ENCODE measurements around the gene CCDC138. TPM values are rescaled to one million over a fixed set of nuclear protein-coding genes. Genes with fewer than 3 reads are reported as not detected.
"Not testable (repeated sequence)": the region's sequence is repeated elsewhere in the genome, so short reads cannot be mapped to it uniquely, and the experiment has no call there.

Gene CCDC138
- total RNA-seq (2014; rRNA removed; shearing (Covaris generic)) = 28.1 and 31.3 TPM in 2 replicates

DNA sequence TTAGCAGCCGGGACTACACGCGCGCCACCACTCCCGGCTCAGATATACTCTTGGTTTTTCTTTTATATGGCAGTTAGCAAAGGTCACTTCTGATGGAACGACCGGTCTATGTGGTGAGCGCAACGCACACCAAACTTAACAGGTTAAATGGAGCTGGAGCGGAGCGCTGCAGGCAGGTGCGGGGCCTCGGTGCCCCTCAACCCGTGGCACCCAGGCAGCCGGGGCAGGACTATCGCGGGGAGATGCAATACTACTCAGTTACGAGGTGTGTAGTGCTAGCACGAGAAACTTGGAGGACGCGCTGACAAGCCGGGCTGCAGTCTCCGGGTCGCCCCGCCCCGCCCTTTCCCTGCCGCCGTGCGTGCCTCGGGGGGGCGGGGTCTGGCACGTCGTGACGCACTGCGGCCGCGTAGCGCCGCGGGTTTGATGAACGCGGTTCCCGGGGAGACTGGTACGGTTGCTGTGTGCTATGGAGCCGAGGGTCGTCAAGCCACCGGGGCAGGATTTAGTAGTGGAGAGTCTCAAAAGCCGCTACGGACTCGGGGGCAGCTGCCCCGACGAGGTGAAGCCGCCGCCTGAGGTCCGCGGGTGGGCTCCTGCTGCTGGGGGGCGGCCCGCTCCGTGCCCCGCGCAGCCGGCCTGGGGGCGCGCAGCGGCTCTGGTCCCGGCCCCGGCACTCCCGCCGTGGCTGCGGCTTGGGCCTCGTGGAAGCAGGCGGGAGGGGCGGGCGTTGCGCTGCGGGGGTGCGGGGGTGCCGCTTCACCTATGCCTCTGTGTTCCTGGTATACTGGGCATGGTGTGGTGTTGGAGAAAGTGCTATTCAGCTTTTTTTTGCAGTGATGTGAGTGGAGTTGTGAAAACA, at the start of gene CCDC138:
TSS of gene CCDC138 (plus strand) at position 418 of the 862 bp plus-strand sequence. CDS start at position 470, 52 bp downstream.
- peak; percentile 95 for DNase-seq (ENCODE audit: low read depth)

- DNase-seq (ENCODE audit: low read depth) = not testable (repeated sequence)
Measured at GRCh38 chr2:108757973-108758372, 28.6 kb upstream of the CCDC138 start.

- not testable (repeated sequence) for DNase-seq (ENCODE audit: low read depth)
Measured at GRCh38 chr2:108762618-108763017, 24.0 kb upstream of the CCDC138 start.

DNA sequence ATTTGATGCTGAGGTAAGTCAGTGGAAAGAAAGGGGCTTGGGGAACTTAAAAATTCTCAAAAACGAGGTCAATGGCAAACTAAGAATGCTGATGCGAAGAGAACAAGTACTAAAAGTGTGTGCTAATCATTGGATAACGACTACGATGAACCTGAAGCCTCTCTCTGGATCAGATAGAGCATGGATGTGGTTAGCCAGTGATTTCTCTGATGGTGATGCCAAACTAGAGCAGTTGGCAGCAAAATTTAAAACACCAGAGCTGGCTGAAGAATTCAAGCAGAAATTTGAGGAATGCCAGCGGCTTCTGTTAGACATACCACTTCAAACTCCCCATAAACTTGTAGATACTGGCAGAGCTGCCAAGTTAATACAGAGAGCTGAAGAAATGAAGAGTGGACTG, 19.9 kb upstream of the CCDC138 start:
- not testable (repeated sequence) for DNase-seq (ENCODE audit: low read depth)

GRCh38 chr2:108767859-108768258, 18.7 kb upstream of the CCDC138 start:
- not testable (repeated sequence) for DNase-seq (ENCODE audit: low read depth)

GRCh38 chr2:108776475-108776874, 10.1 kb upstream of the CCDC138 start:
- no peak for DNase-seq (ENCODE audit: low read depth)

- no peak for DNase-seq (ENCODE audit: low read depth)
Measured at GRCh38 chr2:108778857-108779256, 7.7 kb upstream of the CCDC138 start.

DNA sequence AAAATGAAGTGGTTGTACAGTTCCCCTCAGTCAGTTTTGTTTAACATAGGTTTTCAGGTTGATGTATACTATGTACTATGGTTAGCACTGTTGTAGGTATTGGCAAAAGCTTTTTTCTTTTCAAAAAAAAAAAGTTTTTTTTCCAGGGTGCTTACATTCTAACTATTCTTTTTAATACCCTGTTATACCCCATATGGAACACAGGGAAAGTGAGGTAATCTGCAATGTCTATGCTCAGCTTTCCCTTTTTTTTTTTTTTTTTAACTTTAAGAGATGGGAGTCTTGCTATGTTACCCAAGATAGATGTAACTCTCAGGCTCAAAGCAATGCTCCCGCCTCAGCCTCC, 590 bp upstream of the CCDC138 start:
- DNase-seq (ENCODE audit: low read depth) = no peak

DNA sequence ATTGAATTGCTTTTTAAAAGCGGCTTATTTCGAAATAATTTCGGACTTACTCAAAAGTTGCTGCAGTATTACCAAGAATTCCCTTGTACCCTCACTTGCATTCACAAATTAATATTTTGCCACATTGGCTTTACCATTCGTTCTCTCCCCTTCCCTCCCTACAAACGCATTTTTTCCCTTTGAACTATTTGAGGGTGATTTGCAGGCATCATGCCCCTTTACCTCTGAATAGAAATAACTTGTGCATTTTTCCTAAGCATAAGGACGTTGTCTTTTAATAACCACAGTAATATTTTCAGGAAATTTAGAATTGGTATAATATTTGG, 608 bp downstream of the CCDC138 start:
- DNase-seq (ENCODE audit: low read depth) = no peak

- no peak for DNase-seq (ENCODE audit: low read depth)
Measured at GRCh38 chr2:108803045-108803736, 16.6 kb downstream of the CCDC138 start.

GRCh38 chr2:108805032-108805431, 18.5 kb downstream of the CCDC138 start:
- DNase-seq (ENCODE audit: low read depth) = no peak

GRCh38 chr2:108805782-108806181, 19.2 kb downstream of the CCDC138 start:
- DNase-seq (ENCODE audit: low read depth) = no peak

GRCh38 chr2:108806371-108807113, 20.0 kb downstream of the CCDC138 start:
- DNase-seq (ENCODE audit: low read depth) = no peak

DNA sequence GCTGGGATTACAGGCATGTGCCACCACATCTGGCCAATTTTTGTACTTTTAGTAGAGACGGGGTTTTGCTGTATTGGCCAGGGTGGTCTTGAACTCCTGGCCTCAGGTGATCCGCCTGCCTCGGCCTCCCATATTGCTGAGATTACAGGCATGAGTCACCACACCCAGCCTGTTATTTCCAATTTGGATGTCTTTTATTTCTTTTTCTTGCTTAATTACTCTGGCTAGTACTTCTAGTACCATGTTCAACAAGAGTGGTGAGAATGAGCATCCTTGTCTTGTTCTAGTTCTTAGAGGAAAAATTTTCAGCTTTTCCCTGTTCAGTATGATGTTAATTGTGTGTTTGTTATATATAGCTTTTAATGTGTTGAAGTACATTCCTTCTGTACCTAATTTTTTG, 23.4 kb downstream of the CCDC138 start:
- no peak for DNase-seq (ENCODE audit: low read depth)

- DNase-seq (ENCODE audit: low read depth) = no peak
Measured at GRCh38 chr2:108810993-108811957, 24.7 kb downstream of the CCDC138 start.

GRCh38 chr2:108813732-108814131, 27.2 kb downstream of the CCDC138 start:
- no peak for DNase-seq (ENCODE audit: low read depth)

DNA sequence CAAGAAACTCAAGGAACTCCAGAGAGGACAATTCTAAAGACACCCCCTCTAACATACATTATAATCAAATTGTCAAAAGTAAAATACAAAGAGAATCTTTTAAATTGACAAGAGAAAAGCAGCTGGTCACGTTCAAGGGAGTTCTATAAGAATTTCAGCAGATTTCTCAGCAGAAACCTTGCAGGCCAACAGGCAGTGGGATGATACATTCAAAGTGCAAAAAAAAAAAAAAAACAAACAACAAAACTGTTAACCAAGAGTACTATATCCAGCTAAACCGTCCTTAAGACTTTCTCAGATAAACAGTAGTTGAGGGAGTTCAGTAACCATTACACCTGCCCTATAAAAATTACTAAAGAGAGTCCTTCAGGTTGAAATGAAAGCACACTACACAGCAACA, 33.9 kb downstream of the CCDC138 start:
- no peak for DNase-seq (ENCODE audit: low read depth)

DNA sequence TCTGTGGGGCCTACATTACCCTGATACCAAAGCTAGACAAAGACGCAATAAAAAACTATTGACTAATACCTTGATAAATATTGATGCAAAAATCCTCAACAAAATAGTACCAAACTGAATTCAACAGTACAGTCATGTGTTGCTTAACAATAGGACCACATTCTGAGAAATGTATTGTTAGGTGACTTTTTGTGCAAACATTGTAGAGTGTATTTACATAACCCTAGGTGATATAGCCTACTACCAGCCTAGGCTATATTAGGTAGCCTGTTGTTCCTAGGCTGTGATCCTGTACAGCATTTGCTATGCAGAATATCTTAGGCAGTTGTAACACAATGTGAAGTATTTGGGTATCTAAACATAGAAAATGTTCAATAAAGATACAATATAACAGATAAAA, 36.7 kb downstream of the CCDC138 start:
- DNase-seq (ENCODE audit: low read depth) = no peak

DNA sequence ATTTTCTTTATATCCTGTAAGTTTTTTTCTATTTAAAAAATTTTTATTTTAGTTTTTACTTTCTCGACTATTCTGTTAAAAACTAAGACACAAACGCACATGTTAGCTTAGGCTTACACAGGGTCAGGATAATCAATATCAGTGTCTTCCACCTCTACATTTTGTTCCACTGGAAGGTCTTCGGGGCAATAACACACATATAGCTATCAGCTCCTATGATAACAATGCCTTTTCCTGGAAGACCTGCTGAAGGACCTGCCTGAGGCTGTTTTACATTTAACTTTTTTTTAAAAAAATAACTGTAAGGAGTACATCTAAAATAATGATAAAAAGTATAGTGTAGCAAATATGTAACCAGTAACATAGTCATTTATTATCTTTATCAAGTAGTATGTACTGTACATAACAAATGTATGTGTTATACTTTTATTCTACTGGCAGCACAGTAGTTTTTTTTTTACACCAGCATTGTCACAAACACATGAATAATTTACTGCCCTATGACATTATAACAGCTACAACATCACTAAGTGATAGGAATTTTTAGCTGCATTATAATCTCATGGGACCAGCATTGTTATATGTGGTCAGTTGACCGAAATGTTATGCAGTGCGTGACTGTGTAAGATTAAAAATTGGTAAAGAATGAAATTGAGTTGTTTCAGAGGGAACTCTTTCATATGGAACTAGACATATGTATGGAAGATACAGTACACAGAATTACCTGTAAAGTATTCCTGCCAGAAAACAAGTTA, 37.9 kb downstream of the CCDC138 start:
- DNase-seq (ENCODE audit: low read depth) = no peak

GRCh38 chr2:108825254-108825653, 38.7 kb downstream of the CCDC138 start:
- DNase-seq (ENCODE audit: low read depth) = no peak

DNA sequence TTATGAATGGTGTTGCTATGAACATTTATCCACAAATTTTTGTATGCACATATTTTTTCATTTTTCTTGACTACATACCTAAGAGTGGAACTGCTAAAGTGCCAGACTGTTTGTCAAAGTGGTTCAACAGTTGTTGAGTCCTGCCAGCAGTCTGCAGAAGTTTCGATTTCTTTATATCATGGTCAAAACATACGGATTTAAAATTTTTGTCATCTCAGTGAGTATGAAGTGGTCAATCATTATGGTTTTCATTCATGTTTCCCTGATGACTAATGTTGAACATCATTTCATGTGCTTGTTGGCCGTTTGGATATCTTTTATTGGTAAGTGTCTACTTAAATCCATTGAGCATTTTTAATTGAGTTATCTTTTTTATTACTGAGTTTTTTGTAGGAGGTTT, 39.2 kb downstream of the CCDC138 start:
- no peak for DNase-seq (ENCODE audit: low read depth)

Data from Daoy (cell line).